Osteocyte (in vitro differentiated cells): Measurements from ENCODE around the gene GNG8. TPM values are rescaled to one million over a fixed set of nuclear protein-coding genes. Genes with fewer than 3 reads are reported as not detected.

Source experiments
- DNase-seq: peaks from one replicate; pipeline ENCODE4 v3.0.0; 2021; ENCODE audit warnings: mixed read lengths; ENCODE audit not compliant: unreplicated experiment; ENCODE audit errors: extremely low spot score
- H3K27ac Mint-ChIP-seq: one replicate; pipeline ENCODE4 v1.8.0; 2021; ENCODE audit warnings: mild to moderate bottlenecking, mixed read lengths; ENCODE audit not compliant: unreplicated experiment
- H3K27me3 Mint-ChIP-seq: one replicate; pipeline ENCODE4 v1.8.0; 2021; ENCODE audit warnings: mixed read lengths; ENCODE audit not compliant: unreplicated experiment
- H3K36me3 Mint-ChIP-seq: one replicate; pipeline ENCODE4 v1.8.0; 2021; ENCODE audit warnings: mixed read lengths; ENCODE audit not compliant: unreplicated experiment
- H3K4me1 Mint-ChIP-seq: one replicate; pipeline ENCODE4 v1.8.0; 2021; ENCODE audit warnings: mixed read lengths; ENCODE audit not compliant: unreplicated experiment
- H3K4me3 Mint-ChIP-seq: one replicate; pipeline ENCODE4 v1.8.0; 2021; ENCODE audit warnings: mild to moderate bottlenecking, moderate library complexity, mixed read lengths; ENCODE audit not compliant: unreplicated experiment
- H3K9me3 Mint-ChIP-seq: one replicate; pipeline ENCODE4 v1.8.0; 2021; ENCODE audit warnings: mixed read lengths; ENCODE audit not compliant: unreplicated experiment
- total RNA-seq: library from RNA; stranded (reverse); gene quantifications from 2 replicates; pipeline ENCODE4 v1.2.1, GENCODE V29; 2021
- TF ChIP-seq, protein P1 (sequence below): fragments of 200-600 bp; sonication (generic); IDR thresholded peaks from 2 replicates; pipeline ENCODE4 v1.5.0; 2021; ENCODE audit warnings: antibody characterized with exemption, mild to moderate bottlenecking, moderate library complexity

The GNG8 gene
- total RNA-seq, 1 donor from 2014 or later = not detected

DNA sequence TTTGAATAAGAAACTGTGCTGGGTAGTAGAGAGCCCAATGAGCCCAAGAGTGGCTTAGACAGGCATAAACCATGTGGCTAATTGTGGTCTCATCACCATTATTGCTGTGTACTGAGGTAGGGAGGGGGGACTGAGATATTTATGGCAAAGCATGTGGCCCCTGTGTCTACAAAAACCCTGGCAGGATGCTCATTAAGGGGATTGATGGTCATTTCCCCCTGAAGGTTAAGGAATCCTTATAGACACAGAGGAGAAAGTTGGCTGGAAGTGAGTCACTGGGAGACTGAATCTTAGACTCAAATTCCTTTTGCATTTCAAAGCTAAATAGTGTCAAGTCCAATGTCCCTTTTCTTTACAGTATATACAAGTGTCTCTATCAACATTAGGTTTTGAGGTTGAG, 34.8 kb upstream of the GNG8 start:
- Mint-ChIP-seq H3K36me3 (peaks cover 9% of the 10 kb centered on the region), H3K4me3 (no peak overlapping the region), H3K27me3 (no peaks in the 10 kb centered on the region), H3K27ac (no peak overlapping the region), H3K4me1 (no peaks in the 10 kb centered on the region), H3K9me3 (no peaks in the 10 kb centered on the region)
- DNase-seq = no peak
- TF ChIP-seq, protein P1, sequence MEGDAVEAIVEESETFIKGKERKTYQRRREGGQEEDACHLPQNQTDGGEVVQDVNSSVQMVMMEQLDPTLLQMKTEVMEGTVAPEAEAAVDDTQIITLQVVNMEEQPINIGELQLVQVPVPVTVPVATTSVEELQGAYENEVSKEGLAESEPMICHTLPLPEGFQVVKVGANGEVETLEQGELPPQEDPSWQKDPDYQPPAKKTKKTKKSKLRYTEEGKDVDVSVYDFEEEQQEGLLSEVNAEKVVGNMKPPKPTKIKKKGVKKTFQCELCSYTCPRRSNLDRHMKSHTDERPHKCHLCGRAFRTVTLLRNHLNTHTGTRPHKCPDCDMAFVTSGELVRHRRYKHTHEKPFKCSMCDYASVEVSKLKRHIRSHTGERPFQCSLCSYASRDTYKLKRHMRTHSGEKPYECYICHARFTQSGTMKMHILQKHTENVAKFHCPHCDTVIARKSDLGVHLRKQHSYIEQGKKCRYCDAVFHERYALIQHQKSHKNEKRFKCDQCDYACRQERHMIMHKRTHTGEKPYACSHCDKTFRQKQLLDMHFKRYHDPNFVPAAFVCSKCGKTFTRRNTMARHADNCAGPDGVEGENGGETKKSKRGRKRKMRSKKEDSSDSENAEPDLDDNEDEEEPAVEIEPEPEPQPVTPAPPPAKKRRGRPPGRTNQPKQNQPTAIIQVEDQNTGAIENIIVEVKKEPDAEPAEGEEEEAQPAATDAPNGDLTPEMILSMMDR = no peak

DNA sequence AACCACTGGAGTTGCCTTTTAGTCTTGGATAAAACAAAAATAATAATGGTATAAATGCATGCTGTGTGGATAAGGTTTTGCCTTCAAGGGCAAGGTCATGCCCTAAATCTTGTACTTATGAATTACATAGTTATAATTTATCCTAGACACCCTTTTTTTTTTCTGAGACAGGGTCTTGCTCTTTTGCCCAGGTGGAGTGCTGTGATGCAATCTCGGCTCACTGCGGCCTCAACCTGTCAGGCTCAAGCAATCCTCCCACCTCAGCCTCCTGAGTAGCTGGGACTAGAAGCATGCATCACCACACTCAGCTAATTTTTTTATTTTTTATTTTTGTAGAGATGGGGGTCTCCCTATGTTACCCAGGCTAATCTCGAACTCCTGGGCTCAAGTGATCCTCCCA, 32.7 kb upstream of the GNG8 start:
- no peak for DNase-seq
- TF ChIP-seq, protein P1 = no peak
- no peaks in the 10 kb centered on the region for H3K4me1 Mint-ChIP-seq
- no peaks in the 10 kb centered on the region for H3K9me3 Mint-ChIP-seq
- H3K36me3 Mint-ChIP-seq = no peaks in the 10 kb centered on the region
- H3K4me3 Mint-ChIP-seq = no peak overlapping the region
- no peaks in the 10 kb centered on the region for H3K27me3 Mint-ChIP-seq
- H3K27ac Mint-ChIP-seq = no peak overlapping the region

DNA sequence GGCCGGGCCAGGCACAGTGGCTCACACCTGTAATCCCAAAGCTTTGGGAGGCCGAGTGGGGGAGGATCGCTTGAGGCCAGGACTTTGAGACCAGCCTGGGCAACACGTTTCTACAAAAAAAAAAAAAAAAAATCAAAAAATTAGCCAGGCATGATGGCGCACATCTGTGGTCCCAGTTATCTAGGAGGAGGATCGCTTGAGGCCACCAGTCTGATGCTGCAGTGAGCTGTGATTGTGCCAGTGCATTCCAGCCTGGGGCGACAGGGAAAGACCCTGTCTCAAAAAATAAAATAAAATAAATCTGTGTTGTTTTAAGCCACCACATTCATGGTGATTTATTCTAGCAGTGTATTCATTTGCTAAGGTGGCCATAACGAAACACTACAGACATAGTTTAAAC, 29.1 kb upstream of the GNG8 start:
- TF ChIP-seq, protein P1 = no peak
- Mint-ChIP-seq H3K27ac (no peak overlapping the region), H3K27me3 (no peaks in the 10 kb centered on the region), H3K36me3 (no peaks in the 10 kb centered on the region), H3K4me3 (no peak overlapping the region), H3K9me3 (no peaks in the 10 kb centered on the region), H3K4me1 (peaks cover 11% of the 10 kb centered on the region)
- no peak for DNase-seq

DNA sequence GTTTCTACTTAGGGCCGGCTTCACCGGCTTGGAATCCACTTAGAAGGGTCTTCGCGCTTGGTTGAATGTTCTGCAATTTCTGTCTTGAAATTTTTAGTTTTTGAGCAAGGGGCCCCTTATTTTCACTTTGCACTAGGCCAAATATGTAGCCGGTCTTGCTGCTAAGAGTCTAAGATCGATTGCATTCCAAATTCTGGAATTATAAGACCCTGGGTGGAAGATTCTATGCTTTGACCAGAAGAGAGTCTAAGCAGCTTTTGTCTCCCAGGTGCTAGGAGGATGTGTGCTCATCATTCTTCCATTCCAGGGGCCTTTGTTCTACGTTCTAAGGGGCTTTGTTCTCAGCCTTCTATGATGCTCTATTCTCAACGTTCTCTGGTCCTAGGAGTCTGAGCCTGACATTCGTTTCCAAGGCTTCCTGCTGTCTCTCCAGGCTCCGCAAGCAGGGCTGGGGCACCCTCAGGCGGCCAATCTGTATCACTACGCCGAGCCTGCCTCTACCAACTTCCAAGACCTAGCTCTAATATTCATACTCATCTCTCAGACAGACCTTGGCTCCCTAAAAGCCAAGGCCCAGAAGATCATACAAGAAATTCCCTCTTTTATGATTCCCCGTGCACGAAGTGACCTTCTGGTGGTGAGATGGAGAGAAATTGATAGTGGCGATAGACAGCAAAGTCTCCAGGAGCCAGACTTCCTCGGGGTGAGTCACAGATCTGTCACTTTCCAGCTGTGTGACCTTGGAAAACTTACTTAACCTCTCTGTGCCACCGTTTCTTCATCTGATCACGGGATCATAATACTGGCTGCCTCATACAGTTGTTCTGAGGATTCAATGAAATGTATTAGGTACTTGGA, 26.0 kb upstream of the GNG8 start:
- Mint-ChIP-seq H3K27me3 (no peaks in the 10 kb centered on the region), H3K36me3 (no peaks in the 10 kb centered on the region), H3K4me3 (peak overlapping the region; percentile 76), H3K27ac (peak overlapping the region; percentile 92), H3K9me3 (no peaks in the 10 kb centered on the region), H3K4me1 (peaks cover 18% of the 10 kb centered on the region)
- peak; percentile 94 for DNase-seq
- TF ChIP-seq, protein P1 = peak; percentile 98

DNA sequence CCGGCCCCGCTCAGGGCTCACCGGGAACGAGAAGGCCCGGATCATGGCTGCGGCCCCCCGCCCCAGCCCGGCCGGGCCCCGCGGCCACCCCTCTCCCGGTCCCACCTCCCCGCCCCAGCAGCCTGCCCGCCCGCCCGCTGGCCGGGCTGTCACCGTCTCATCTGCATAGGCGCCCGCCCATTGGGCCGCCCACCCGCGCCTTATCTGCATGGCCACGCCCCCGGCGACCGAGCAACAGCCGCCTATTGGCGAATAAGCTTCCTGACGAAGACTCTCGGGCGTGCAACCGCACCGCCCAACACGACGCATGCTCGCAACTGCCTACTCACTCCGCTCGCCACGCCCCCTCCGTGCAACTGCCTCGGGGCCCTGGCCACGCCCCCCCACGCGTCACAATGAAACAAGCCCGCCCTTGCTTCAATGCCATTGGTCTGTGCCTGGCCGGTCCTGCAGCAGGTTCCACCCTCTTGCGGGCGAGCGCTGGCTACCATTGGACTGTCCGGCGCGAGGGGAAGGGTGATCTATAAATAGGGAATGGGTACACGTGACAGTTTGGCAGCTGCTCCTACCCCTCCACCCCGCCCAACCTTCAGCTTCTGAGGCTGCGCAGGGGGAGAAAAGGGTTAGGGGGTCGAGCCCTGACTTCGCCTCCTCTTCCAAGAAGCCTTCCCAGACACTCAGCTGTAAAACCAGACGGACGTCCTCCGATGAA, 25.2 kb upstream of the GNG8 start, which contains the start of gene DACT3:
TSS of gene DACT3 (minus strand) at position 163 of the 712 bp plus-strand sequence. CDS start at position 45, 118 bp downstream.
- peak within 1 kb of the TSS; percentile 76 for H3K4me3 Mint-ChIP-seq

More for the DNA sequence above, 25.2 kb upstream of the GNG8 start, which contains the start of gene DACT3:
- Mint-ChIP-seq H3K36me3 (no peaks in the 10 kb centered on the region), H3K4me1 (peaks cover 18% of the 10 kb centered on the region), H3K27me3 (no peaks in the 10 kb centered on the region), H3K27ac (peak within 1 kb of the TSS; percentile 92), H3K9me3 (no peaks in the 10 kb centered on the region)
- TF ChIP-seq, protein P1 = no peak
- peak; percentile 100 for DNase-seq
